Spleen (tissue), 11 donors: Measurements from ENCODE around the gene WDR64. TPM values are rescaled to one million over a fixed set of nuclear protein-coding genes. Genes with fewer than 3 reads are reported as not detected.

Experiments
- DNase-seq: peaks from one replicate; pipeline ENCODE4 v3.0.0-alpha.2; 2020
- H3K27ac ChIP-seq, 8 donors: fragments of 200-600 bp; sonication (generic) in 7 of 8; 1 replicate in 4 of 8; 2 replicates in 4 of 8; pipeline versions ENCODE4 v1.5.0 to v1.8.0; 2016 to 2021; ENCODE audit warnings: inconsistent platforms in 4 of 8, mild to moderate bottlenecking in 4 of 8, moderate library complexity in 1 of 8
- H3K27me3 ChIP-seq, 7 donors: fragments of 200-600 bp; sonication (generic) in 6 of 7; replicated peaks in 1 of 7; 1 replicate in 4 of 7; 2 replicates in 3 of 7; pipeline versions ENCODE4 v1.5.0 to v1.8.0; 2016 to 2021; ENCODE audit warnings: inconsistent platforms in 3 of 7, mild to moderate bottlenecking in 1 of 7
- H3K36me3 ChIP-seq, 6 donors: fragments of 200-600 bp; sonication (generic) in 5 of 6; 1 replicate in 4 of 6; 2 replicates in 2 of 6; pipeline versions ENCODE4 v1.5.0 to v1.8.0; 2016 to 2021; ENCODE audit warnings: inconsistent platforms in 2 of 6
- H3K4me1 ChIP-seq, 6 donors: fragments of 200-600 bp; sonication (generic) in 5 of 6; 1 replicate in 3 of 6; 2 replicates in 3 of 6; pipeline versions ENCODE4 v1.5.0 to v1.8.0; 2016 to 2021; ENCODE audit warnings: inconsistent platforms in 3 of 6
- H3K4me3 ChIP-seq, 8 donors: fragments of 200-600 bp; sonication (generic) in 7 of 8; 1 replicate in 4 of 8; 2 replicates in 4 of 8; pipeline versions ENCODE4 v1.5.0 to v1.8.0; 2016 to 2021; ENCODE audit warnings: inconsistent platforms in 4 of 8, mild to moderate bottlenecking in 4 of 8, moderate library complexity in 2 of 8
- H3K9me3 ChIP-seq, 8 donors: fragments of 200-600 bp; sonication (generic) in 7 of 8; 1 replicate in 4 of 8; 2 replicates in 4 of 8; pipeline versions ENCODE4 v1.5.0 to v1.8.0; 2016 to 2021; ENCODE audit warnings: inconsistent platforms in 4 of 8
- POLR2A ChIP-seq, 3 donors: fragments of 450-650 bp; IDR thresholded peaks; one replicate each; pipeline ENCODE4 v1.5.1; 2017; ENCODE audit warnings: antibody characterized with exemption in 3 of 3, mild to moderate bottlenecking in 1 of 3
- POLR2AphosphoS5 ChIP-seq, 3 donors: sonication (generic); formaldehyde crosslinking; IDR thresholded peaks; one replicate each; pipeline ENCODE4 v1.5.1; 2017; ENCODE audit warnings: antibody characterized with exemption in 3 of 3
- WGBS, 5 donors: extraction: QIAGEN DNeasy Blood & Tissue Kit in 3 of 5; methylation state at CpG; one replicate each; pipeline versions ENCODE4 v1.1.5 to v1.1.7; 2013 to 2018; 5-methylcytosine and 5-hydroxymethylcytosine counted together
- intact Hi-C: fragments of 100-400 bp; cut with DNase I; formaldehyde crosslinking; loops from one replicate; pipeline ENCODE4 v1.15.0; 2023; ENCODE audit warnings: low total_unique reads
- polyA plus RNA-seq, 3 donors: library from polyadenylated mRNA; stranded (reverse); fragments of 200-250 nt; gene quantifications; one replicate each; pipeline ENCODE4 v1.2.1, GENCODE V29; 2013
- total RNA-seq, 7 donors: library from RNA; depleted of rRNA in 3 of 7; stranded (reverse); fragments of >200 nt in 3 of 7; fragmentation: NEBNext Ultra II Directional in 4 of 7; extraction: Animal tissue kit (Norgen Biotek cat#: 25700) in 4 of 7; gene quantifications; one replicate each; pipeline versions ENCODE4 v1.1.0 to v1.2.1, GENCODE V29; 2016 to 2021
- TF ChIP-seq, protein P1 (sequence below), 11 experiments: fragments of 200-600 bp in 7 of 11; fragments of 450-650 bp in 4 of 11; sonication (generic) in 4 of 11; IDR thresholded peaks in 8 of 11; conservative IDR thresholded peaks in 3 of 11; 1 replicate in 7 of 11; 2 replicates in 4 of 11; pipeline versions ENCODE4 v1.4.0 to v1.8.0; 2016 to 2021; ENCODE audit warnings: antibody characterized with exemption in 11 of 11, inconsistent platforms in 4 of 11, mild to moderate bottlenecking in 1 of 11
- donor health status: healthy with polysubstance abuse.
- donor health status: DM: no; HTN: no; CAD: no; lungs with moderate emphysema.
- donor health status: DM: no; HTN: no; CAD: no.
- donor health status: Bipolar disorder and iron deficiency.
- donor health status: healthy.
- donor health status: DM: no; HTN: no; CAD: no.
- donor health status: DM: yes; HTN: yes; CAD: no.

Gene WDR64
- total and polyA plus RNA-seq, 10 donors: 0.03 to 0.55 (median 0.26) TPM; not detected in 3

DNA sequence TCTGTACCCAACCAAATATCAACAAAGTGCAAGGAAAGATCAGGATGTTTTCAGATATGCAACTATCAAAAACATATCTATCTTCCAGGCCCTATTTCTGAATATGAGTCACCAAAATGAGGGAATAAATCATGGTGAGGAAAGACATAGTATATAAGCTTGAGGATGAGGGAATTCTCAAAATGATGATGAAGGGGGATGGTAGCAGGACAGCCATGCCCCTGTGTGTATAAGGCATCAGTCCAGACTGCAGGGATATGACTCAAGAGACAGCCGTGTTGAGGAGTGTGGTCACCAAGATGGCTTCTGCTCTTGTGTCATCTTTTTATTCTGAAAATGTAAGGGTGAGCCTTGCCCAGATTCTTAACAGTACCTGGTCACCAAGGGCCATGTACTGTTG is 4.4 kb upstream of the WDR64 start:
- DNase-seq: no peak
- H3K36me3 ChIP-seq: no peaks in the 10 kb centered on the region
- H3K9me3 ChIP-seq: peaks cover 0 to 8% (median 2%) of the 10 kb centered on the region in 8 donors
- TF ChIP-seq, protein P1, sequence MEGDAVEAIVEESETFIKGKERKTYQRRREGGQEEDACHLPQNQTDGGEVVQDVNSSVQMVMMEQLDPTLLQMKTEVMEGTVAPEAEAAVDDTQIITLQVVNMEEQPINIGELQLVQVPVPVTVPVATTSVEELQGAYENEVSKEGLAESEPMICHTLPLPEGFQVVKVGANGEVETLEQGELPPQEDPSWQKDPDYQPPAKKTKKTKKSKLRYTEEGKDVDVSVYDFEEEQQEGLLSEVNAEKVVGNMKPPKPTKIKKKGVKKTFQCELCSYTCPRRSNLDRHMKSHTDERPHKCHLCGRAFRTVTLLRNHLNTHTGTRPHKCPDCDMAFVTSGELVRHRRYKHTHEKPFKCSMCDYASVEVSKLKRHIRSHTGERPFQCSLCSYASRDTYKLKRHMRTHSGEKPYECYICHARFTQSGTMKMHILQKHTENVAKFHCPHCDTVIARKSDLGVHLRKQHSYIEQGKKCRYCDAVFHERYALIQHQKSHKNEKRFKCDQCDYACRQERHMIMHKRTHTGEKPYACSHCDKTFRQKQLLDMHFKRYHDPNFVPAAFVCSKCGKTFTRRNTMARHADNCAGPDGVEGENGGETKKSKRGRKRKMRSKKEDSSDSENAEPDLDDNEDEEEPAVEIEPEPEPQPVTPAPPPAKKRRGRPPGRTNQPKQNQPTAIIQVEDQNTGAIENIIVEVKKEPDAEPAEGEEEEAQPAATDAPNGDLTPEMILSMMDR (IDR thresholded peaks at IDR 0.05 in 8 of 11, conservative IDR thresholded peaks at IDR 0.05 in 3 of 11): no peak
- TF ChIP-seq POLR2A (IDR thresholded peaks at IDR 0.05): no peak
- no peak for TF ChIP-seq POLR2AphosphoS5 (IDR thresholded peaks at IDR 0.05)
- no peak overlapping the region for H3K27ac ChIP-seq
- H3K27me3 ChIP-seq: no peaks in the 10 kb centered on the region
- H3K4me1 ChIP-seq: peaks cover 0 to 7% (median 0%) of the 10 kb centered on the region in 6 donors
- H3K4me3 ChIP-seq: no peak overlapping the region
- intact Hi-C loops: no loop called here
- WGBS, 5 donors: 75 to 96% (median 84%) methylated on average over 1 of the region's 1 CpG

DNA sequence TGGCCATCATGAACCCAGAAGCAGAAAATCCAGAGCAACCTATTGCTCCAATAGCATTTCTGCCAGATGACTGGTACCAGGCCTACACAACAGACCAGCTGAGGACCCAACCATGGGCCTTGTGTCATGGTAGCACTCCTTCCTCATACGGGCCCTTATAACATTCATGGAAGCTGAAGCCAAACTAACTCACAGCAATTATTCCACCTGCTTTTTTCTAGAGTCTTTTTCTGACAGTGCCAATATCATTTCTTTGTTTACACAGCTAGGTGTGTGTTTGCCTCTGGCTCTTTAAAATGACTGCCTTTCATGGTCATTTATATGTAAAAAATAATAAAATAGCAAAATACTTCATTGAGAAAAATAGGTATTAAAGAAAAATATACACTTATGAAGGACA is 3.9 kb upstream of the WDR64 start:
- 91 to 100% (median 95%) methylated on average over 1 of the region's 1 CpG for WGBS, 5 donors
- intact Hi-C loops: no loop called here
- H3K36me3 ChIP-seq: no peaks in the 10 kb centered on the region
- H3K4me1 ChIP-seq: peaks cover 0 to 7% (median 0%) of the 10 kb centered on the region in 6 donors
- H3K27me3 ChIP-seq: no peaks in the 10 kb centered on the region
- TF ChIP-seq POLR2A (IDR thresholded peaks at IDR 0.05) (no peak), POLR2AphosphoS5 (IDR thresholded peaks at IDR 0.05) (no peak)
- TF ChIP-seq, protein P1 (IDR thresholded peaks at IDR 0.05 in 8 of 11, conservative IDR thresholded peaks at IDR 0.05 in 3 of 11): no peak
- H3K4me3 ChIP-seq: no peak overlapping the region
- no peak for DNase-seq
- H3K9me3 ChIP-seq: peaks cover 0 to 4% (median under 1%) of the 10 kb centered on the region in 8 donors
- H3K27ac ChIP-seq: no peak overlapping the region

DNA sequence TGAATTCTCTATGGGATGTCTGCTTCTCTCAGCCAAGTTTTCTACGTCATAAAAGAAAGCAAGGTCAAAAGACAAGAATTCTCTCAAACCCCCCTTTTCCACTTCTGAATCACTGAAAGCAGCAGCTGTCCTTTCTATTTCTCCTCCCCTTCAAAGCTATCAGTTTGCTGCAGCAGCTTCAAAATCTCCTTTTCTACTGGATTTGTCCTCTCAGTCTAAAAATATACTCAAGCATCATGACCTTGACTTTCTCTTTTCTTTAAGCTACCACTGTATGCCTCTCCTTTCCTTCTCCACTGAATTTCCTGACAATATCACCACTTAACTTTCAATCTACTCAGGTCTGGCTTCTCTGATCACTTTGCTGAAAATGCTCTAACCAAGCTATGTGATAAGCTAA is 1.9 kb downstream of the WDR64 start:
- intact Hi-C loops: no loop called here
- no peaks in the 10 kb centered on the region for H3K36me3 ChIP-seq
- no peaks in the 10 kb centered on the region for H3K9me3 ChIP-seq
- DNase-seq: no peak
- H3K4me1 ChIP-seq: no peaks in the 10 kb centered on the region
- H3K4me3 ChIP-seq: no peak overlapping the region
- no peaks in the 10 kb centered on the region for H3K27me3 ChIP-seq
- 30 to 70% (median 51%) methylated on average over 1 of the region's 1 CpG for WGBS, 5 donors
- peak overlapping the region in 2 of 8 donors; percentile 21 to 26 for H3K27ac ChIP-seq
- TF ChIP-seq, protein P1 (IDR thresholded peaks at IDR 0.05 in 8 of 11, conservative IDR thresholded peaks at IDR 0.05 in 3 of 11): no peak
- TF ChIP-seq POLR2AphosphoS5 (IDR thresholded peaks at IDR 0.05) (no peak), POLR2A (IDR thresholded peaks at IDR 0.05) (no peak)

DNA sequence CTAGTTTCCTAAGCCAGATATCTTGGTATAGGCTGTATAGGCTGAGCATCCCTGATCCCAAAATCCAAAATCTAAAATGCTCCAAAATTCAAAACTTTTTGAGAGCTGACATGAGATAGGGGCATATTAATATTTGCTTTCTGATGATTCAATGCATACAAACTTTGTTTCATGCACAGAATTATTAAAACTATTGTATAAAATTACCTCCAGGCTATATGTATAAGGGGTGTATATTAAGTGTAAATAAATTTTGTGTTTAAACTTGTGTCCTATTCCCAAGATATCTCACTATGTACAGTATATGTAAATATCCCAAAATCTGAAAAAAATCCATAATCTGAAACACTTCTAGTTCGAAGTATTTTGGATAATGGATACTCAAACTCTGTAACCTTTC is 2.6 kb downstream of the WDR64 start:
- H3K4me1 ChIP-seq: no peaks in the 10 kb centered on the region
- peak overlapping the region in 2 of 8 donors; percentile 21 to 26 for H3K27ac ChIP-seq
- DNase-seq: no peak
- intact Hi-C loops: no loop called here
- no peaks in the 10 kb centered on the region for H3K9me3 ChIP-seq
- TF ChIP-seq POLR2A (IDR thresholded peaks at IDR 0.05) (no peak), POLR2AphosphoS5 (IDR thresholded peaks at IDR 0.05) (no peak)
- TF ChIP-seq, protein P1 (IDR thresholded peaks at IDR 0.05 in 8 of 11, conservative IDR thresholded peaks at IDR 0.05 in 3 of 11): no peak
- H3K4me3 ChIP-seq: no peak overlapping the region
- 57 to 82% (median 79%) methylated on average over 1 of the region's 1 CpG for WGBS, 5 donors
- no peaks in the 10 kb centered on the region for H3K36me3 ChIP-seq
- H3K27me3 ChIP-seq: no peaks in the 10 kb centered on the region
